Prostate gland (tissue), 2 donors: ENCODE measurements around the gene TMEM131.

Experiments used
- POLR2A ChIP-seq: fragments of 450-650 bp; IDR thresholded peaks from one replicate; pipeline ENCODE4 v1.6.1; 2016; ENCODE audit warnings: antibody characterized with exemption, mild to moderate bottlenecking
- POLR2AphosphoS5 ChIP-seq: sonication (generic); formaldehyde crosslinking; IDR thresholded peaks from one replicate; pipeline ENCODE4 v1.6.1; 2017; ENCODE audit warnings: antibody characterized with exemption
- TF ChIP-seq, protein P1 (sequence below), 4 experiments: fragments of 200-600 bp in 2 of 4; fragments of 450-650 bp in 2 of 4; sonication (generic) in 2 of 4; IDR thresholded peaks; 1 replicate in 3 of 4; 2 replicates in 1 of 4; pipeline ENCODE4 v1.5.1; 2016 to 2019; ENCODE audit warnings: antibody characterized with exemption in 4 of 4, mild to moderate bottlenecking in 2 of 4, moderate library complexity in 2 of 4

DNA sequence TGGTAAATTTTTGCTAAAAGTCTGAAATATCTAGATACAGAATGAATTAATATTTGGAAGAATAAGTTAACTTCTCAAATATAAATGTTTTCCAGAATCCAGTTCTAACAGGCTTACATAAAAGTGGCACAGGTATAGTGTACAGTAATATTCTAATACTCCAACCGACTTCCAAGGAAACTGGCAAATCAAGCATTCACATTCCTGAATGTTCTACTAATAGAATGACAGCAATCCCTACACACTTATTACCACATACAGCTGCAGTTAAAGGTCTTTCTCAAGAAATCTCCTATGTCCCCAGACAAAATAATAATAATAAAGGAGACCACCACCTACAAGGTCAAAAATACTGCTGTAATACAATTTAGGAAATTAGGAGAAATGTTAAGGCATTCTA lies 31.9 kb downstream of the TMEM131 start:
- TF ChIP-seq POLR2AphosphoS5: no peak
- TF ChIP-seq, protein P1, sequence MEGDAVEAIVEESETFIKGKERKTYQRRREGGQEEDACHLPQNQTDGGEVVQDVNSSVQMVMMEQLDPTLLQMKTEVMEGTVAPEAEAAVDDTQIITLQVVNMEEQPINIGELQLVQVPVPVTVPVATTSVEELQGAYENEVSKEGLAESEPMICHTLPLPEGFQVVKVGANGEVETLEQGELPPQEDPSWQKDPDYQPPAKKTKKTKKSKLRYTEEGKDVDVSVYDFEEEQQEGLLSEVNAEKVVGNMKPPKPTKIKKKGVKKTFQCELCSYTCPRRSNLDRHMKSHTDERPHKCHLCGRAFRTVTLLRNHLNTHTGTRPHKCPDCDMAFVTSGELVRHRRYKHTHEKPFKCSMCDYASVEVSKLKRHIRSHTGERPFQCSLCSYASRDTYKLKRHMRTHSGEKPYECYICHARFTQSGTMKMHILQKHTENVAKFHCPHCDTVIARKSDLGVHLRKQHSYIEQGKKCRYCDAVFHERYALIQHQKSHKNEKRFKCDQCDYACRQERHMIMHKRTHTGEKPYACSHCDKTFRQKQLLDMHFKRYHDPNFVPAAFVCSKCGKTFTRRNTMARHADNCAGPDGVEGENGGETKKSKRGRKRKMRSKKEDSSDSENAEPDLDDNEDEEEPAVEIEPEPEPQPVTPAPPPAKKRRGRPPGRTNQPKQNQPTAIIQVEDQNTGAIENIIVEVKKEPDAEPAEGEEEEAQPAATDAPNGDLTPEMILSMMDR (IDR thresholded peaks at IDR 0.05): no peak
- no peak for TF ChIP-seq POLR2A
